RWPE1 (cell line): ENCODE data around the gene POP7.
A peak's percentile ranks its signal among the peaks of the same experiment; 100 is the strongest.
"Not testable (repeated sequence)": the region's sequence is repeated elsewhere in the genome, so short reads cannot be mapped to it uniquely, and the experiment has no call there.

Experiments used
- CTCF ChIA-PET: fragments of 350-600 bp; sonication (Branson Sonifier 250); formaldehyde crosslinking; extraction: SDS; loops from one replicate; lab custom pipeline; 2021; lab: Yijun Ruan, JAX
- POLR2A ChIA-PET: fragments of 400-600 bp; formaldehyde crosslinking; extraction: SDS; loops from one replicate; lab custom pipeline; 2020; ENCODE audit warnings: antibody characterized with exemption; ENCODE audit not compliant: low non-redundant PET; lab: Yijun Ruan, JAX
- DNase-seq: peaks from one replicate; pipeline ENCODE4 v3.0.0; 2012; ENCODE audit warnings: low spot score
- H3K27ac ChIP-seq: fragments of 450-650 bp; 2 replicates; pipeline ENCODE4 v1.5.1; 2017
- CTCF ChIP-seq: fragments of 450-650 bp; conservative IDR thresholded peaks from 2 replicates; pipeline ENCODE4 v1.5.1; 2017; ENCODE audit warnings: low read depth, mild to moderate bottlenecking

POP7 gene

GRCh38 chr7:100710452-100710851 is 4.5 kb downstream of the POP7 start:
- ChIA-PET CTCF (interaction anchor here (0.7 to 1.4 kb wide), 2 partner anchors 9 to 46 kb away, joined by 4 to 7 read pairs; partner anchors contain the start of gene EPO), POLR2A (no interaction called here)
- no peak for DNase-seq
- H3K27ac ChIP-seq = no peak overlapping the region
- TF ChIP-seq CTCF = no peak

GRCh38 chr7:100711369-100711768 is 5.4 kb downstream of the POP7 start:
- no peak for DNase-seq
- POLR2A ChIA-PET = no interaction called here
- TF ChIP-seq CTCF = no peak
- CTCF ChIA-PET = interaction anchor here (1.4 kb wide), 1 partner anchor 8 kb away, joined by 7 read pairs; the partner anchor contains the start of gene EPO
- peak overlapping the region; percentile 3; the same call in 1 of the 2 replicates for H3K27ac ChIP-seq

GRCh38 chr7:100714725-100715124 is 8.8 kb downstream of the POP7 start:
- CTCF ChIA-PET = interaction anchor here (0.7 to 1.3 kb wide), 2 partner anchors 9 to 85 kb away, joined by 4 to 8 read pairs; partner anchors contain the start of gene POP7
- POLR2A ChIA-PET = no interaction called here
- DNase-seq = no peak
- H3K27ac ChIP-seq = no peak overlapping the region
- TF ChIP-seq CTCF = no peak

GRCh38 chr7:100717073-100717472 is 11.2 kb downstream of the POP7 start:
- POLR2A ChIA-PET, H3K27ac ChIP-seq, DNase-seq: not testable (repeated sequence)
- CTCF ChIA-PET = interaction anchor here (0.6 to 1.3 kb wide), 3 partner anchors 8 to 105 kb away, joined by 3 to 5 read pairs (median 5); partner anchors contain the start of gene MOSPD3

- no peak overlapping the region for H3K27ac ChIP-seq
- CTCF ChIA-PET = interaction anchor here (0.6 to 3.5 kb wide), 16 partner anchors 9 to 1706 kb away, joined by 3 to 40 read pairs (median 4); partner anchors contain the start of genes EPHB4, POP7 and SLC12A9
- POLR2A ChIA-PET = interaction anchor here (0.6 kb wide), 1 partner anchor 152 kb away, joined by 14 read pairs; no protein-coding TSS in a partner anchor
- no peak for DNase-seq
- peak; percentile 71 for TF ChIP-seq CTCF
Observed at GRCh38 chr7:100719523-100720278, 13.8 kb downstream of the POP7 start.

GRCh38 chr7:100720279-100720670 is 14.4 kb downstream of the POP7 start, which contains the start of gene EPO:
Gene EPO (plus strand): TSS chr7:100720468. CDS start chr7:100720981, 513 bp downstream.
- ChIA-PET POLR2A (interaction anchor here (0.6 kb wide), 1 partner anchor 152 kb away, joined by 14 read pairs; no protein-coding TSS in a partner anchor), CTCF (interaction anchor here (0.6 to 3.5 kb wide), 12 partner anchors 10 to 424 kb away, joined by 3 to 40 read pairs (median 4); partner anchors contain the start of genes EPHB4, POP7 and SLC12A9)
- H3K27ac ChIP-seq = no peak within 1 kb of the TSS
- no peak for DNase-seq
- TF ChIP-seq CTCF = peak; percentile 19; the same call in 1 of the 2 replicates
